ENCODE data around the gene GATA5. TPM values are rescaled to one million over a fixed set of nuclear protein-coding genes. Genes with fewer than 3 reads are reported as not detected.

Gene GATA5
- total RNA-seq, 1 experiment from 2014 or later, result 0.25 TPM

GRCh38 chr20:62501801-62502495 lies 26.2 kb upstream of the GATA5 start:
- Histone ChIP-seq H3K9me3 (no peaks in the 10 kb centered on the region), H3K27me3 (replicated peaks; ENCODE audit: control insufficient read depth, insufficient read depth, low read length) (no peaks in the 10 kb centered on the region), H3K36me3 (ENCODE audit: control insufficient read depth, insufficient read depth, low read length) (no peaks in the 10 kb centered on the region), H3K4me3 (ENCODE audit: low read depth, low read length) (no peak overlapping the region), H3K4me1 (peaks cover 2% of the 10 kb centered on the region; the same call in 1 of the 2 replicates)
- H3K9me3 Mint-ChIP-seq (ENCODE audit: unreplicated experiment), result peaks cover 23% of the 10 kb centered on the region
- no peaks in the 10 kb centered on the region for H3K4me1 Mint-ChIP-seq (ENCODE audit: low read depth, unreplicated experiment)
- BruUV-seq (replicated peaks), result no TSS peak
- H3K36me3 Mint-ChIP-seq (ENCODE audit: insufficient read depth, unreplicated experiment), result no peaks in the 10 kb centered on the region
- intact Hi-C loops (cut with micrococcal nuclease; ENCODE audit: unreplicated experiment), result loop anchor here (5.0 kb wide), 1 partner anchor 115 kb away; no protein-coding TSS in a partner anchor
- ChIA-PET CTCF (interaction anchor here (0.6 to 1.0 kb wide), 3 partner anchors 17 to 150 kb away, joined by 3 to 4 read pairs (median 3); no protein-coding TSS in a partner anchor), POLR2A (no interaction called here)
- H3K27ac Mint-ChIP-seq (ENCODE audit: unreplicated experiment), result no peak overlapping the region
- no peaks in the 10 kb centered on the region for H3K27me3 Mint-ChIP-seq (ENCODE audit: insufficient read depth, unreplicated experiment)
- DNase-seq, result no peak
- H3K4me3 Mint-ChIP-seq (ENCODE audit: unreplicated experiment), result no peak overlapping the region
- TF ChIP-seq, protein P1, sequence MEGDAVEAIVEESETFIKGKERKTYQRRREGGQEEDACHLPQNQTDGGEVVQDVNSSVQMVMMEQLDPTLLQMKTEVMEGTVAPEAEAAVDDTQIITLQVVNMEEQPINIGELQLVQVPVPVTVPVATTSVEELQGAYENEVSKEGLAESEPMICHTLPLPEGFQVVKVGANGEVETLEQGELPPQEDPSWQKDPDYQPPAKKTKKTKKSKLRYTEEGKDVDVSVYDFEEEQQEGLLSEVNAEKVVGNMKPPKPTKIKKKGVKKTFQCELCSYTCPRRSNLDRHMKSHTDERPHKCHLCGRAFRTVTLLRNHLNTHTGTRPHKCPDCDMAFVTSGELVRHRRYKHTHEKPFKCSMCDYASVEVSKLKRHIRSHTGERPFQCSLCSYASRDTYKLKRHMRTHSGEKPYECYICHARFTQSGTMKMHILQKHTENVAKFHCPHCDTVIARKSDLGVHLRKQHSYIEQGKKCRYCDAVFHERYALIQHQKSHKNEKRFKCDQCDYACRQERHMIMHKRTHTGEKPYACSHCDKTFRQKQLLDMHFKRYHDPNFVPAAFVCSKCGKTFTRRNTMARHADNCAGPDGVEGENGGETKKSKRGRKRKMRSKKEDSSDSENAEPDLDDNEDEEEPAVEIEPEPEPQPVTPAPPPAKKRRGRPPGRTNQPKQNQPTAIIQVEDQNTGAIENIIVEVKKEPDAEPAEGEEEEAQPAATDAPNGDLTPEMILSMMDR (IDR thresholded peaks at IDR 0.05; ENCODE audit: insufficient read depth in 1 of 2, low read depth in 1 of 2, low read length in 1 of 2, severe bottlenecking in 1 of 2, unreplicated experiment in 1 of 2), result no peak

- H3K27ac Mint-ChIP-seq (ENCODE audit: unreplicated experiment), result no peak overlapping the region
- CTCF ChIA-PET, result interaction anchor here (0.5 to 2.0 kb wide), 13 partner anchors 12 to 322 kb away, joined by 3 to 22 read pairs (median 4); no protein-coding TSS in a partner anchor
- H3K4me1 Mint-ChIP-seq (ENCODE audit: low read depth, unreplicated experiment), result no peaks in the 10 kb centered on the region
- no peak overlapping the region for H3K4me3 Mint-ChIP-seq (ENCODE audit: unreplicated experiment)
- no peaks in the 10 kb centered on the region for H3K27me3 Mint-ChIP-seq (ENCODE audit: insufficient read depth, unreplicated experiment)
- intact Hi-C loops (cut with micrococcal nuclease; ENCODE audit: unreplicated experiment), result loop anchor here (5.0 kb wide), 1 partner anchor 117 kb away; no protein-coding TSS in a partner anchor
- POLR2A ChIA-PET, result no interaction called here
- TF ChIP-seq, protein P1 (IDR thresholded peaks at IDR 0.05; ENCODE audit: insufficient read depth in 1 of 2, low read depth in 1 of 2, low read length in 1 of 2, severe bottlenecking in 1 of 2, unreplicated experiment in 1 of 2), result peak; percentile 81 to 89
- Histone ChIP-seq H3K9me3 (no peaks in the 10 kb centered on the region), H3K4me3 (ENCODE audit: low read depth, low read length) (no peak overlapping the region), H3K27me3 (replicated peaks; ENCODE audit: control insufficient read depth, insufficient read depth, low read length) (no peaks in the 10 kb centered on the region), H3K36me3 (ENCODE audit: control insufficient read depth, insufficient read depth, low read length) (no peaks in the 10 kb centered on the region), H3K4me1 (peaks cover 17% of the 10 kb centered on the region)
- BruUV-seq (replicated peaks), result no TSS peak
- H3K9me3 Mint-ChIP-seq (ENCODE audit: unreplicated experiment), result peaks cover 23% of the 10 kb centered on the region
- peak in 1 of 2 experiments; percentile 81 for DNase-seq
- H3K36me3 Mint-ChIP-seq (ENCODE audit: insufficient read depth, unreplicated experiment), result no peaks in the 10 kb centered on the region
Measured at GRCh38 chr20:62500237-62500864, 24.6 kb upstream of the GATA5 start.

- intact Hi-C loops (cut with micrococcal nuclease; ENCODE audit: unreplicated experiment), result loop anchor here (5.0 kb wide), 1 partner anchor 118 kb away; no protein-coding TSS in a partner anchor
- TF ChIP-seq, protein P1 (IDR thresholded peaks at IDR 0.05; ENCODE audit: insufficient read depth in 1 of 2, low read depth in 1 of 2, low read length in 1 of 2, severe bottlenecking in 1 of 2, unreplicated experiment in 1 of 2), result no peak
- Histone ChIP-seq H3K4me3 (ENCODE audit: low read depth, low read length) (no peak overlapping the region), H3K27me3 (replicated peaks; ENCODE audit: control insufficient read depth, insufficient read depth, low read length) (no peaks in the 10 kb centered on the region), H3K36me3 (ENCODE audit: control insufficient read depth, insufficient read depth, low read length) (no peaks in the 10 kb centered on the region), H3K9me3 (no peaks in the 10 kb centered on the region), H3K4me1 (peaks cover 22% of the 10 kb centered on the region)
- no TSS peak for BruUV-seq (replicated peaks)
- CTCF ChIA-PET, result interaction anchor here (0.5 to 2.0 kb wide), 14 partner anchors 12 to 323 kb away, joined by 3 to 22 read pairs (median 4); no protein-coding TSS in a partner anchor
- no peak overlapping the region for H3K4me3 Mint-ChIP-seq (ENCODE audit: unreplicated experiment)
- H3K36me3 Mint-ChIP-seq (ENCODE audit: insufficient read depth, unreplicated experiment), result no peaks in the 10 kb centered on the region
- H3K27ac Mint-ChIP-seq (ENCODE audit: unreplicated experiment), result no peak overlapping the region
- no peak for DNase-seq
- no peaks in the 10 kb centered on the region for H3K4me1 Mint-ChIP-seq (ENCODE audit: low read depth, unreplicated experiment)
- POLR2A ChIA-PET, result interaction anchor here (0.6 kb wide), 1 partner anchor 446 kb away, joined by 3 read pairs; no protein-coding TSS in a partner anchor
- H3K27me3 Mint-ChIP-seq (ENCODE audit: insufficient read depth, unreplicated experiment), result no peaks in the 10 kb centered on the region
- H3K9me3 Mint-ChIP-seq (ENCODE audit: unreplicated experiment), result peaks cover 22% of the 10 kb centered on the region
Measured at GRCh38 chr20:62499758-62500236, 24.0 kb upstream of the GATA5 start.

Data from Caco-2 (cell line).